Endodermal cell (in vitro differentiated cells): Measurements from ENCODE around the gene SMC4. TPM values are rescaled to one million over a fixed set of nuclear protein-coding genes. Genes with fewer than 3 reads are reported as not detected.

ENCODE experiments used
- DNase-seq: peaks from one replicate; pipeline ENCODE4 v3.0.0-alpha.2; 2017
- H3K27ac ChIP-seq: 2 replicates; pipeline ENCODE4 v1.5.1; 2013; ENCODE audit warnings: mild to moderate bottlenecking, low read depth, low read length, moderate library complexity
- H3K27me3 ChIP-seq: 2 replicates; pipeline ENCODE4 v1.6.1; 2013; ENCODE audit warnings: mild to moderate bottlenecking, low read length, moderate library complexity; ENCODE audit not compliant: insufficient read depth, control insufficient read depth, poor library complexity, severe bottlenecking
- H3K36me3 ChIP-seq: 2 replicates; pipeline ENCODE4 v1.7.0; 2013; ENCODE audit warnings: mild to moderate bottlenecking, low read length, moderate library complexity; ENCODE audit not compliant: control insufficient read depth, insufficient read depth
- H3K4me1 ChIP-seq: one replicate; pipeline ENCODE4 v1.7.0; 2013; ENCODE audit warnings: low read length; ENCODE audit not compliant: control insufficient read depth, insufficient read depth
- H3K4me3 ChIP-seq: 2 replicates; pipeline ENCODE4 v1.5.1; 2013; ENCODE audit warnings: mild to moderate bottlenecking, low read length, moderate library complexity
- H3K9ac ChIP-seq: 2 replicates; pipeline ENCODE4 v1.6.1; 2013; ENCODE audit warnings: mild to moderate bottlenecking, low read length, moderate library complexity; ENCODE audit not compliant: poor library complexity, severe bottlenecking; ENCODE audit errors: extremely low read depth
- H3K9me3 ChIP-seq: 2 replicates; pipeline ENCODE4 v1.6.1; 2013; ENCODE audit warnings: mild to moderate bottlenecking, low read length, moderate library complexity; ENCODE audit not compliant: control insufficient read depth
- H3K27ac Mint-ChIP-seq: 2 replicates; pipeline ENCODE4 v1.8.0; 2020; ENCODE audit warnings: mixed read lengths
- H3K27me3 Mint-ChIP-seq: 2 replicates; pipeline ENCODE4 v1.8.0; 2021; ENCODE audit warnings: mild to moderate bottlenecking, mixed read lengths; ENCODE audit not compliant: insufficient read depth
- H3K36me3 Mint-ChIP-seq: 2 replicates; pipeline ENCODE4 v1.8.0; 2020; ENCODE audit warnings: low read depth, mixed read lengths
- H3K4me1 Mint-ChIP-seq: 2 replicates; pipeline ENCODE4 v1.8.0; 2020; ENCODE audit warnings: mixed read lengths
- H3K4me3 Mint-ChIP-seq: 2 replicates; pipeline ENCODE4 v1.8.0; 2020; ENCODE audit warnings: mild to moderate bottlenecking, moderate library complexity, mixed read lengths
- H3K9me3 Mint-ChIP-seq: 2 replicates; pipeline ENCODE4 v1.8.0; 2020; ENCODE audit warnings: mild to moderate bottlenecking, mixed read lengths
- WGBS, 2 experiments: methylation state at CpG; one replicate each; pipeline versions ENCODE4 v1.1.5 to v1.1.7; 2013; ENCODE audit warnings: missing lambda C conversion rate in 2 of 2, mixed read lengths in 1 of 2; ENCODE audit not compliant: insufficient coverage in 1 of 2, insufficient read length in 1 of 2; 5-methylcytosine and 5-hydroxymethylcytosine counted together
- total RNA-seq, 2 donors: library from RNA; stranded (reverse); fragmentation: NEBNext Ultra II Directional in 1 of 2; extraction: Animal tissue kit (Norgen Biotek cat#: 25700) in 1 of 2; gene quantifications; 2 replicates in 1 of 2; 3 replicates in 1 of 2; pipeline ENCODE4 v1.2.1, GENCODE V29; 2021
- TF ChIP-seq, protein P1 (sequence below): fragments of 200-600 bp; sonication (generic); conservative IDR thresholded peaks from 2 replicates; pipeline ENCODE4 v1.5.0; 2021; ENCODE audit warnings: antibody characterized with exemption, mild to moderate bottlenecking

Gene SMC4
- total RNA-seq, 2 donors from 2014 or later, result 97.5 to 139 TPM

DNA sequence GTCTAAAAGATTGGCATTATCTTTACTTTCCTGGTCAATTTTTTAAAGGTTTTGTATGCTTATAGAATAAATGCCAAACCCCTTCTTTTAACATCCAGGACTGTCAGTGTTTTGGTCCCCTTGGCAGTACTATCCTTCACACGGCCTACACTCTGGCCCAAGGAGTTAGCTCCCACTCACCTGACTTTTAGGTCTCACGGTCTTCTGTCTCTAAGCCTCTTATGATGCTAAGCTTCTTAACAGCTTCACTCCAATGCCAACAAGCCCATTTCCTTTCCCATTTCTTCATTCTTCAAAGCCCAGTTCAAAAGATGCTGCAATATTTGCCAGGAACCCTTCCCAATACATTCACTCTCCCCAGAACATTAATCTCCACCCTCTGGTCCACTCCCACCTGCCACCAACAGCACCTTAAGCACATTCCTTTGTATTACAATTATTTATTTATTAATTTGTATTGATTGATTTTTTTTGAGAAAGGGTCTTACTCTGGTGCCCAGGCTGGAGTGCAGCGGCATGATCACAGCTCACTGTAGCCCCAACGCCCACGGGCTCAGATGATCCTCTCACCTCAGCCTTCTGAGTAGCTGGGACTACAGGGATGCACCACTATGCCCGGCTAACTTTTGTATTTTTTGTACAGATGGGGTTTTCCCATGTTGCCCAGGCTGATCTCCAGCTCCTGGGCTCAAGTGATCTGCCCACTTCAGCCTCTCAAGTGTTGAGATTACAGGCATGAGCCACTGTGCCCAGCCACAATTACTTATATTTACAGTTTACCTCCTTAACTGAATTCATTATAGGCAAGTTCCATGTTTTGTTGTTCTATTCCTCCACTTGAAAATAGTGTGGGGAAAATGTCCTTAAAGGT is 28.2 kb upstream of the SMC4 start:
- TF ChIP-seq, protein P1, sequence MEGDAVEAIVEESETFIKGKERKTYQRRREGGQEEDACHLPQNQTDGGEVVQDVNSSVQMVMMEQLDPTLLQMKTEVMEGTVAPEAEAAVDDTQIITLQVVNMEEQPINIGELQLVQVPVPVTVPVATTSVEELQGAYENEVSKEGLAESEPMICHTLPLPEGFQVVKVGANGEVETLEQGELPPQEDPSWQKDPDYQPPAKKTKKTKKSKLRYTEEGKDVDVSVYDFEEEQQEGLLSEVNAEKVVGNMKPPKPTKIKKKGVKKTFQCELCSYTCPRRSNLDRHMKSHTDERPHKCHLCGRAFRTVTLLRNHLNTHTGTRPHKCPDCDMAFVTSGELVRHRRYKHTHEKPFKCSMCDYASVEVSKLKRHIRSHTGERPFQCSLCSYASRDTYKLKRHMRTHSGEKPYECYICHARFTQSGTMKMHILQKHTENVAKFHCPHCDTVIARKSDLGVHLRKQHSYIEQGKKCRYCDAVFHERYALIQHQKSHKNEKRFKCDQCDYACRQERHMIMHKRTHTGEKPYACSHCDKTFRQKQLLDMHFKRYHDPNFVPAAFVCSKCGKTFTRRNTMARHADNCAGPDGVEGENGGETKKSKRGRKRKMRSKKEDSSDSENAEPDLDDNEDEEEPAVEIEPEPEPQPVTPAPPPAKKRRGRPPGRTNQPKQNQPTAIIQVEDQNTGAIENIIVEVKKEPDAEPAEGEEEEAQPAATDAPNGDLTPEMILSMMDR, result no peak
- no peak overlapping the region for H3K9ac ChIP-seq
- peaks cover 7% of the 10 kb centered on the region for H3K9me3 ChIP-seq
- Mint-ChIP-seq H3K27me3 (no peaks in the 10 kb centered on the region), H3K27ac (peak overlapping the region; percentile 12), H3K4me1 (peaks cover 4% of the 10 kb centered on the region), H3K9me3 (peaks cover 7% of the 10 kb centered on the region), H3K4me3 (no peak overlapping the region), H3K36me3 (peaks cover 26% of the 10 kb centered on the region)
- no peak overlapping the region for H3K27ac ChIP-seq
- no peaks in the 10 kb centered on the region for H3K27me3 ChIP-seq
- H3K4me1 ChIP-seq, result no peaks in the 10 kb centered on the region
- H3K4me3 ChIP-seq, result no peak overlapping the region
- peaks cover 31% of the 10 kb centered on the region for H3K36me3 ChIP-seq
- WGBS, 2 experiments, result 83 to 90% methylated on average over 5 to 6 of the region's 6 CpGs
- no peak for DNase-seq

DNA sequence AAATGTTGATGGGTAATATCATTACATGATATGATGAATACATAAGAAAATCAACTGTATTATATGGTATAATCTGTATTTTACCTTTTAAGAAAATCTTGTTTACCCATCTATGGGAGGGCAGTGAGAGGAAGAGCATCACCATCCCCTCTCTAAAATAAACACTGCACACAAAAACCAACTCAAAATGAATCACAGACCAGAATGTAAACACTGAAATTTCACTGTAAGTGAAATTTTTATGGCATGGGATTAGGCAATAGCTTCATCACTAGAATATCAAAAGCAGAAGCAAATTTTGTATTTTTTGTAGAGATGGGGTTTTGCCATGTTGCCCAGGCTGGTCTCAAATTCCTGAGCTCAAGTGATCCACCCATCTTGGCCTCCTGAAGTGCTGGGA is 26.7 kb upstream of the SMC4 start:
- no peak overlapping the region for H3K4me3 Mint-ChIP-seq
- no peaks in the 10 kb centered on the region for H3K27me3 Mint-ChIP-seq
- no peak overlapping the region for H3K27ac Mint-ChIP-seq
- no peak overlapping the region for H3K4me3 ChIP-seq
- H3K27ac ChIP-seq, result no peak overlapping the region
- peaks cover 7% of the 10 kb centered on the region for H3K9me3 ChIP-seq
- no peak for DNase-seq
- H3K36me3 ChIP-seq, result peaks cover 39% of the 10 kb centered on the region
- H3K4me1 ChIP-seq, result no peaks in the 10 kb centered on the region
- H3K9ac ChIP-seq, result no peak overlapping the region
- H3K9me3 Mint-ChIP-seq, result peaks cover 7% of the 10 kb centered on the region
- peaks cover 29% of the 10 kb centered on the region for H3K36me3 Mint-ChIP-seq
- TF ChIP-seq, protein P1, result no peak
- peaks cover 4% of the 10 kb centered on the region for H3K4me1 Mint-ChIP-seq
- H3K27me3 ChIP-seq, result no peaks in the 10 kb centered on the region

DNA sequence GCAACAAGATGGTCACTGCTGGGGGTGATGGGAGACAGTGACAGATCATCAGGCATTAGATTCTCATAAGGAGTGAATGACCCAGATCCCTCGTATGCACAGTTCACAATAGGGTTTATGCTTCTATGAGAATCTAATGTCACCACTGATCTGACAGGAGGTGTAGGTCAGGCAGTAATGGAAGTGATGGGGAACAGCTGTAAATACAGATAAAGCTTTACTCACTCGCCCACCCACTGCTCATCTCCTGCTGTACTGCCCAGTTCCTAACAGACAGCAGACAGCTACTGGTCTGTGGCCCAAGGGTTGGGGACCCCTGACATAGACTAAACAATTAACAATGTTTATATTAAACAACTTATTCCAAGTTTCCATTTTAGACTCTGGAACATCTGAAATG is 25.8 kb upstream of the SMC4 start:
- H3K4me3 ChIP-seq, result no peak overlapping the region
- H3K9me3 Mint-ChIP-seq, result peaks cover 7% of the 10 kb centered on the region
- peaks cover 39% of the 10 kb centered on the region for H3K36me3 ChIP-seq
- no peak overlapping the region for H3K4me3 Mint-ChIP-seq
- H3K9me3 ChIP-seq, result peaks cover 7% of the 10 kb centered on the region
- no peak for DNase-seq
- H3K27ac ChIP-seq, result no peak overlapping the region
- 96 to 100% methylated on average over 1 to 2 of the region's 2 CpGs for WGBS, 2 experiments
- peaks cover 29% of the 10 kb centered on the region for H3K36me3 Mint-ChIP-seq
- no peaks in the 10 kb centered on the region for H3K27me3 ChIP-seq
- H3K27ac Mint-ChIP-seq, result no peak overlapping the region
- H3K27me3 Mint-ChIP-seq, result no peaks in the 10 kb centered on the region
- no peaks in the 10 kb centered on the region for H3K4me1 ChIP-seq
- peaks cover 4% of the 10 kb centered on the region for H3K4me1 Mint-ChIP-seq
- TF ChIP-seq, protein P1, result no peak
- no peak overlapping the region for H3K9ac ChIP-seq
